Endodermal cell (in vitro differentiated cells): ENCODE results near the gene SRGAP3. TPM values are rescaled to one million over a fixed set of nuclear protein-coding genes. Genes with fewer than 3 reads are reported as not detected.

ENCODE experiments used
- DNase-seq: peaks from one replicate; pipeline ENCODE4 v3.0.0-alpha.2; 2017
- H3K27ac ChIP-seq: 2 replicates; pipeline ENCODE4 v1.5.1; 2013; ENCODE audit warnings: mild to moderate bottlenecking, low read depth, low read length, moderate library complexity
- H3K27me3 ChIP-seq: 2 replicates; pipeline ENCODE4 v1.6.1; 2013; ENCODE audit warnings: mild to moderate bottlenecking, low read length, moderate library complexity; ENCODE audit not compliant: insufficient read depth, control insufficient read depth, poor library complexity, severe bottlenecking
- H3K36me3 ChIP-seq: 2 replicates; pipeline ENCODE4 v1.7.0; 2013; ENCODE audit warnings: mild to moderate bottlenecking, low read length, moderate library complexity; ENCODE audit not compliant: control insufficient read depth, insufficient read depth
- H3K4me1 ChIP-seq: one replicate; pipeline ENCODE4 v1.7.0; 2013; ENCODE audit warnings: low read length; ENCODE audit not compliant: control insufficient read depth, insufficient read depth
- H3K4me3 ChIP-seq: 2 replicates; pipeline ENCODE4 v1.5.1; 2013; ENCODE audit warnings: mild to moderate bottlenecking, low read length, moderate library complexity
- H3K9ac ChIP-seq: 2 replicates; pipeline ENCODE4 v1.6.1; 2013; ENCODE audit warnings: mild to moderate bottlenecking, low read length, moderate library complexity; ENCODE audit not compliant: poor library complexity, severe bottlenecking; ENCODE audit errors: extremely low read depth
- H3K9me3 ChIP-seq: 2 replicates; pipeline ENCODE4 v1.6.1; 2013; ENCODE audit warnings: mild to moderate bottlenecking, low read length, moderate library complexity; ENCODE audit not compliant: control insufficient read depth
- H3K27ac Mint-ChIP-seq: 2 replicates; pipeline ENCODE4 v1.8.0; 2020; ENCODE audit warnings: mixed read lengths
- H3K27me3 Mint-ChIP-seq: 2 replicates; pipeline ENCODE4 v1.8.0; 2021; ENCODE audit warnings: mild to moderate bottlenecking, mixed read lengths; ENCODE audit not compliant: insufficient read depth
- H3K36me3 Mint-ChIP-seq: 2 replicates; pipeline ENCODE4 v1.8.0; 2020; ENCODE audit warnings: low read depth, mixed read lengths
- H3K4me1 Mint-ChIP-seq: 2 replicates; pipeline ENCODE4 v1.8.0; 2020; ENCODE audit warnings: mixed read lengths
- H3K4me3 Mint-ChIP-seq: 2 replicates; pipeline ENCODE4 v1.8.0; 2020; ENCODE audit warnings: mild to moderate bottlenecking, moderate library complexity, mixed read lengths
- H3K9me3 Mint-ChIP-seq: 2 replicates; pipeline ENCODE4 v1.8.0; 2020; ENCODE audit warnings: mild to moderate bottlenecking, mixed read lengths
- WGBS, 2 experiments: methylation state at CpG; one replicate each; pipeline versions ENCODE4 v1.1.5 to v1.1.7; 2013; ENCODE audit warnings: missing lambda C conversion rate in 2 of 2, mixed read lengths in 1 of 2; ENCODE audit not compliant: insufficient coverage in 1 of 2, insufficient read length in 1 of 2; 5-methylcytosine and 5-hydroxymethylcytosine counted together
- total RNA-seq, 2 donors: library from RNA; stranded (reverse); fragmentation: NEBNext Ultra II Directional in 1 of 2; extraction: Animal tissue kit (Norgen Biotek cat#: 25700) in 1 of 2; gene quantifications; 2 replicates in 1 of 2; 3 replicates in 1 of 2; pipeline ENCODE4 v1.2.1, GENCODE V29; 2021
- TF ChIP-seq, protein P1 (sequence below): fragments of 200-600 bp; sonication (generic); conservative IDR thresholded peaks from 2 replicates; pipeline ENCODE4 v1.5.0; 2021; ENCODE audit warnings: antibody characterized with exemption, mild to moderate bottlenecking

The SRGAP3 gene
- total RNA-seq, 2 donors from 2014 or later = 5.0 to 8.1 TPM

DNA sequence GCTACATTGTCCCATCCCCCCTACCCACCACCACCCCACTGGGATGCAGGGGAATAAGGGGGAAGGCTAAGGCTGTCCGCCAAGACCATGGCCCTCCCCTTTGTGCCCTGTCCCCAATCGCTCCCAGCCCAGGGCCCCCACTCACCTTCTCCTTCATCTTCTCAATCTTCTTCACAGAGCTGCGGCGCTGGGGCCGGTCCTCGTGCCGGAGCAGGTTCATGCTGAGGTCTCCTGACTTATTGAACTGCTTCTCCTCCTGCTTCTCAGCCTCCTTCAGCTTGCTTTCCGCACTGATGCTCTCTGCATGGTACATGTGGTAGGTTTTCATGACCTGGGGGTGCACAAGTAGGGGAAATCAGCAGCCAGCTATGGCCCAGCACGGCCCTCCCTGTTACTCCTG lies 185.2 kb downstream of the SRGAP3 start:
- no peaks in the 10 kb centered on the region for H3K27me3 Mint-ChIP-seq
- Histone ChIP-seq H3K9ac (no peak overlapping the region), H3K27me3 (no peaks in the 10 kb centered on the region), H3K36me3 (peaks cover 4% of the 10 kb centered on the region), H3K4me1 (no peaks in the 10 kb centered on the region), H3K27ac (no peak overlapping the region), H3K4me3 (no peak overlapping the region), H3K9me3 (peaks cover 9% of the 10 kb centered on the region)
- peaks cover 1% of the 10 kb centered on the region for H3K36me3 Mint-ChIP-seq
- TF ChIP-seq, protein P1, sequence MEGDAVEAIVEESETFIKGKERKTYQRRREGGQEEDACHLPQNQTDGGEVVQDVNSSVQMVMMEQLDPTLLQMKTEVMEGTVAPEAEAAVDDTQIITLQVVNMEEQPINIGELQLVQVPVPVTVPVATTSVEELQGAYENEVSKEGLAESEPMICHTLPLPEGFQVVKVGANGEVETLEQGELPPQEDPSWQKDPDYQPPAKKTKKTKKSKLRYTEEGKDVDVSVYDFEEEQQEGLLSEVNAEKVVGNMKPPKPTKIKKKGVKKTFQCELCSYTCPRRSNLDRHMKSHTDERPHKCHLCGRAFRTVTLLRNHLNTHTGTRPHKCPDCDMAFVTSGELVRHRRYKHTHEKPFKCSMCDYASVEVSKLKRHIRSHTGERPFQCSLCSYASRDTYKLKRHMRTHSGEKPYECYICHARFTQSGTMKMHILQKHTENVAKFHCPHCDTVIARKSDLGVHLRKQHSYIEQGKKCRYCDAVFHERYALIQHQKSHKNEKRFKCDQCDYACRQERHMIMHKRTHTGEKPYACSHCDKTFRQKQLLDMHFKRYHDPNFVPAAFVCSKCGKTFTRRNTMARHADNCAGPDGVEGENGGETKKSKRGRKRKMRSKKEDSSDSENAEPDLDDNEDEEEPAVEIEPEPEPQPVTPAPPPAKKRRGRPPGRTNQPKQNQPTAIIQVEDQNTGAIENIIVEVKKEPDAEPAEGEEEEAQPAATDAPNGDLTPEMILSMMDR = no peak
- peaks cover 4% of the 10 kb centered on the region for H3K9me3 Mint-ChIP-seq
- no peak overlapping the region for H3K27ac Mint-ChIP-seq
- DNase-seq = no peak
- H3K4me1 Mint-ChIP-seq = no peaks in the 10 kb centered on the region
- H3K4me3 Mint-ChIP-seq = no peak overlapping the region
- 93 to 95% methylated on average over 4 to 9 of the region's 9 CpGs for WGBS, 2 experiments

DNA sequence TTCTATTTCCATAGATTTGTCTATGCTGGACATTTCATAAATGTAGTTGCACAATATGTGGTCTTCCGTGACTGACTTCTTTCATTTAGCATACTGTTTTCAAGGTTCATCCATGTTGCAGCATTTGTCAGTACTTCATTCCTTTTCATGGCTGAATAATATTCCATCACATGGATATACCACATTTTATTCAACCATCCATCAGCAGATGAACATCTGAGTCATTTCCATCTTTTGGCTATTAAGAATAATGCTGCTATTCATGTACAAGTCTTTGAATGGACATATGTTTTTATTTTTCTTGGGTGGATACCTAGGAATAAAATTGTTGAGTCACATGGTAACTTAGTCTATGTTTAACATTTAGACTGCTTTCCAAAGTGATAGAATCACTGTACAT lies 186.9 kb downstream of the SRGAP3 start:
- no peak overlapping the region for H3K27ac Mint-ChIP-seq
- H3K36me3 ChIP-seq = peaks cover 4% of the 10 kb centered on the region
- H3K4me1 Mint-ChIP-seq = peaks cover 3% of the 10 kb centered on the region
- no peaks in the 10 kb centered on the region for H3K4me1 ChIP-seq
- H3K4me3 Mint-ChIP-seq = no peak overlapping the region
- TF ChIP-seq, protein P1 = no peak
- no peak for DNase-seq
- 94 to 95% methylated on average over 1 of the region's 1 CpG for WGBS, 2 experiments
- peaks cover 1% of the 10 kb centered on the region for H3K36me3 Mint-ChIP-seq
- H3K9me3 Mint-ChIP-seq = peaks cover 4% of the 10 kb centered on the region
- H3K27me3 ChIP-seq = no peaks in the 10 kb centered on the region
- no peaks in the 10 kb centered on the region for H3K27me3 Mint-ChIP-seq
- H3K27ac ChIP-seq = no peak overlapping the region
- peak overlapping the region; percentile 20 for H3K4me3 ChIP-seq
- H3K9ac ChIP-seq = no peak overlapping the region
- H3K9me3 ChIP-seq = peaks cover 9% of the 10 kb centered on the region

DNA sequence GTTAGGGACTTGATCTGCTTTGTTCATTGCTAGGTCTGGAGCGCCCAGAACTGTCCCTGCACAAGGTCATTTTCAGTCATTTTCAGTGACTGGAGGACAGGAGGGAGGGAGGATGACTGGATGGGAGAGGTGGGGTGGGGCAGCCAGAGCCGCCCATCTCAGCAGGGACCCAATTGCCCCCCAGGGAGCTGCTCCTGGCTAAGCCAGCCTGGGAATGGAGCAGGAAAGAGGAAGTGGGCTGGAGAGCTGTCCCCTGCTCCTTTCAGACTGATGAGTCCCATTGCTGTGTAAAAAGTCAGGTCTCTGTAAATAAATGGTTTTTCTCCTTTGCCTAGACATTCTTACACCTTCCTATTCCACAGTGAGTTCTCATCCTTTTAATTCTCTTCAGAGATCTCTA lies 187.8 kb downstream of the SRGAP3 start:
- Mint-ChIP-seq H3K27ac (no peak overlapping the region), H3K4me1 (peaks cover 4% of the 10 kb centered on the region), H3K36me3 (peaks cover 1% of the 10 kb centered on the region), H3K27me3 (no peaks in the 10 kb centered on the region), H3K4me3 (no peak overlapping the region), H3K9me3 (peaks cover 4% of the 10 kb centered on the region)
- Histone ChIP-seq H3K4me1 (no peaks in the 10 kb centered on the region), H3K4me3 (no peak overlapping the region), H3K9ac (no peak overlapping the region), H3K27me3 (no peaks in the 10 kb centered on the region), H3K36me3 (peaks cover 4% of the 10 kb centered on the region), H3K9me3 (peaks cover 9% of the 10 kb centered on the region), H3K27ac (no peak overlapping the region)
- TF ChIP-seq, protein P1 = no peak
- 67 to 85% methylated on average over 2 of the region's 2 CpGs for WGBS, 2 experiments
- no peak for DNase-seq
